Stimulated activated CD4-positive, alpha-beta T cell treated with anti-CD3 and anti-CD28 coated beads, Interleukin-12 subunit alpha, Interleukin-12 subunit beta, amount 100 ng/mL, for 48 hours (primary cell): ENCODE data around the gene RNF225.
A peak's percentile ranks its signal among the peaks of the same experiment; 100 is the strongest.
"Not testable (repeated sequence)": the region's sequence is repeated elsewhere in the genome, so short reads cannot be mapped to it uniquely, and the experiment has no call there.

Experiments used
- DNase-seq, 3 donors: peaks; one replicate each; pipeline ENCODE4 v3.0.0-alpha.2; 2020; ENCODE audit warnings: low read depth in 2 of 3, low spot score in 1 of 3

RNF225 gene

GRCh38 chr19:58386576-58387337 lies 8.7 kb upstream of the RNF225 start, which contains the start of gene RPS5:
Gene RPS5, plus strand, starts transcription at chr19:58387269. Its CDS starts 869 bp downstream, at chr19:58388138.
- DNase-seq = peak; percentile 91 to 95 (median 93)

- no peak for DNase-seq
These were observed 7.9 kb upstream of the RNF225 start for GRCh38 chr19:58387338-58388174.

- no peak for DNase-seq
These were observed 7.3 kb upstream of the RNF225 start for GRCh38 chr19:58388175-58388526.

- no peak for DNase-seq
These were observed 2.3 kb upstream of the RNF225 start for GRCh38 chr19:58392945-58393724.

- DNase-seq = no peak
These were observed 1.8 kb upstream of the RNF225 start for GRCh38 chr19:58393725-58394033.

GRCh38 chr19:58394821-58395219 lies 636 bp upstream of the RNF225 start:
- DNase-seq = no peak

- DNase-seq = no peak
These were observed 647 bp downstream of the RNF225 start for GRCh38 chr19:58395979-58396627.

- DNase-seq = no peak
These were observed 1.5 kb downstream of the RNF225 start for GRCh38 chr19:58396691-58397532.

GRCh38 chr19:58397533-58398037 lies 2.1 kb downstream of the RNF225 start:
- DNase-seq = no peak

GRCh38 chr19:58398087-58398486 lies 2.6 kb downstream of the RNF225 start:
- DNase-seq = no peak

- no peak for DNase-seq
These were observed 3.1 kb downstream of the RNF225 start for GRCh38 chr19:58398545-58398944.

GRCh38 chr19:58399903-58400302 lies 4.4 kb downstream of the RNF225 start:
- no peak for DNase-seq

GRCh38 chr19:58400316-58400915 lies 5.0 kb downstream of the RNF225 start:
- DNase-seq = no peak

- peak; percentile 97 to 99 (median 99) for DNase-seq
These were observed 5.7 kb downstream of the RNF225 start for GRCh38 chr19:58400916-58401839.

GRCh38 chr19:58401840-58402421 lies 6.5 kb downstream of the RNF225 start:
- no peak for DNase-seq

- not testable (repeated sequence) for DNase-seq
These were observed 8.5 kb downstream of the RNF225 start for GRCh38 chr19:58403920-58404478.

- no peak for DNase-seq
These were observed 11.6 kb downstream of the RNF225 start for GRCh38 chr19:58406818-58407657.
